IMR-90 (cell line): Measurements from ENCODE around the gene ZBTB39. TPM values are rescaled to one million over a fixed set of nuclear protein-coding genes. Genes with fewer than 3 reads are reported as not detected.

Experiments used
- ATAC-seq: fragments of 200-7000 bp; cut with Tn5 transposase; 2 replicates; pipeline ENCODE4 v1.9.1; 2020; ENCODE audit warnings: low read depth, mild to moderate bottlenecking, moderate library complexity
- BruUV-seq: library from RNA; stranded (reverse); fragments of 400-500 nt; replicated peaks from 2 replicates; lab custom pipeline; 2021; lab: Mats Ljungman, UMichigan
- CTCF ChIA-PET: fragments of 300-600 bp; formaldehyde crosslinking; extraction: SDS; loops from one replicate; lab custom pipeline; 2021; ENCODE audit warnings: antibody characterized with exemption; lab: Yijun Ruan, JAX
- POLR2A ChIA-PET: fragments of 300-600 bp; sonication (Branson Sonifier 250); formaldehyde crosslinking; loops from one replicate; lab custom pipeline; 2022; ENCODE audit warnings: antibody characterized with exemption; ENCODE audit not compliant: unreplicated experiment; lab: Charles Lee
- DNase-seq: peaks from one replicate; pipeline ENCODE4 v3.0.0; 2013
- H2AFZ ChIP-seq: replicated peaks from 2 replicates; pipeline ENCODE3; 2013; ENCODE audit warnings: low read length, mild to moderate bottlenecking; ENCODE audit not compliant: poor library complexity
- H2AK5ac ChIP-seq: 2 replicates; pipeline ENCODE4 v1.6.1; 2013; ENCODE audit warnings: low read depth, low read length, inconsistent platforms
- H2AK9ac ChIP-seq: replicated peaks from 2 replicates; pipeline ENCODE3; 2013; ENCODE audit warnings: mild to moderate bottlenecking, low read depth, low read length, moderate library complexity; ENCODE audit not compliant: poor library complexity
- H2BK120ac ChIP-seq: 2 replicates; pipeline ENCODE4 v1.6.1; 2013; ENCODE audit warnings: low read depth, low read length, inconsistent platforms
- H2BK15ac ChIP-seq: 3 replicates; pipeline ENCODE4 v1.6.1; 2013; ENCODE audit warnings: low read depth, low read length, inconsistent platforms
- H2BK20ac ChIP-seq: 2 replicates; pipeline ENCODE4 v1.6.1; 2013; ENCODE audit warnings: low read depth, mild to moderate bottlenecking, inconsistent platforms, low read length, moderate library complexity
- H2BK5ac ChIP-seq: 2 replicates; pipeline ENCODE4 v1.6.1; 2013; ENCODE audit warnings: mild to moderate bottlenecking, low read depth, low read length, inconsistent platforms; ENCODE audit not compliant: poor library complexity, severe bottlenecking
- H3K14ac ChIP-seq: replicated peaks from 2 replicates; pipeline ENCODE4 v1.6.1; 2013; ENCODE audit warnings: low read depth, low read length, inconsistent platforms
- H3K18ac ChIP-seq: 2 replicates; pipeline ENCODE4 v1.6.1; 2013; ENCODE audit warnings: low read depth, low read length, control low read depth
- H3K23ac ChIP-seq: 2 replicates; pipeline ENCODE4 v1.6.1; 2013; ENCODE audit warnings: low read depth, low read length, inconsistent platforms
- H3K27ac ChIP-seq: 2 replicates; pipeline ENCODE4 v1.5.1; 2013; ENCODE audit warnings: mild to moderate bottlenecking, control low read depth, low read length; ENCODE audit not compliant: insufficient read depth
- H3K27me3 ChIP-seq: 2 replicates; pipeline ENCODE4 v1.6.1; 2013; ENCODE audit warnings: low read length; ENCODE audit not compliant: control insufficient read depth, insufficient read depth
- H3K36me3 ChIP-seq: 2 replicates; pipeline ENCODE4 v1.6.1; 2013; ENCODE audit warnings: low read length, mixed read lengths; ENCODE audit not compliant: control insufficient read depth, insufficient read depth
- H3K4ac ChIP-seq: 2 replicates; pipeline ENCODE4 v1.6.1; 2013; ENCODE audit warnings: low read depth, low read length, inconsistent platforms
- H3K4me1 ChIP-seq: 2 replicates; pipeline ENCODE4 v1.6.1; 2013; ENCODE audit warnings: low read length, mixed read lengths; ENCODE audit not compliant: control insufficient read depth, insufficient read depth
- H3K4me2 ChIP-seq: 2 replicates; pipeline ENCODE4 v1.6.1; 2013; ENCODE audit warnings: low read depth, mild to moderate bottlenecking, control low read depth, low read length, moderate library complexity
- H3K4me3 ChIP-seq: 2 replicates; pipeline ENCODE4 v1.5.1; 2013; ENCODE audit warnings: low read depth, mild to moderate bottlenecking, control low read depth, low read length, moderate library complexity; ENCODE audit not compliant: insufficient read depth
- H3K56ac ChIP-seq: 2 replicates; pipeline ENCODE4 v1.6.1; 2013; ENCODE audit warnings: low read length, inconsistent platforms; ENCODE audit not compliant: insufficient read depth; ENCODE audit errors: extremely low read depth
- H3K79me1 ChIP-seq, 2 experiments: 2 replicates each; pipeline ENCODE4 v1.6.1; 2013; ENCODE audit warnings: low read length in 2 of 2, inconsistent platforms in 1 of 2, low read depth in 1 of 2
- H3K9ac ChIP-seq: 2 replicates; pipeline ENCODE4 v1.6.1; 2013; ENCODE audit warnings: low read depth, low read length, control low read depth
- H3K9me1 ChIP-seq: 2 replicates; pipeline ENCODE4 v1.6.1; 2013; ENCODE audit warnings: low read length, inconsistent platforms; ENCODE audit not compliant: insufficient read depth
- H3K9me3 ChIP-seq: 2 replicates; pipeline ENCODE4 v1.6.1; 2013; ENCODE audit warnings: low read length; ENCODE audit not compliant: control insufficient read depth, insufficient read depth
- H4K20me1 ChIP-seq: 2 replicates; pipeline ENCODE4 v1.6.1; 2013; ENCODE audit warnings: low read length, inconsistent platforms; ENCODE audit not compliant: insufficient read depth
- H4K5ac ChIP-seq: 2 replicates; pipeline ENCODE4 v1.6.1; 2013; ENCODE audit warnings: mild to moderate bottlenecking, low read depth, low read length, control low read depth
- H4K8ac ChIP-seq, 2 experiments: 2 replicates each; pipeline ENCODE4 v1.6.1; 2013; ENCODE audit warnings: low read depth in 2 of 2, low read length in 2 of 2, control low read depth in 1 of 2, inconsistent platforms in 1 of 2
- H4K91ac ChIP-seq: 2 replicates; pipeline ENCODE4 v1.6.1; 2013; ENCODE audit warnings: low read depth, low read length, inconsistent platforms; ENCODE audit not compliant: insufficient read depth
- CEBPB ChIP-seq: IDR thresholded peaks from 2 replicates; pipeline ENCODE4 v1.6.1; 2012; ENCODE audit warnings: low read depth, low read length, improper control_type of control experiment
- CHD1 ChIP-seq: IDR thresholded peaks from 2 replicates; pipeline ENCODE4 v1.6.1; 2012; ENCODE audit warnings: low read depth, low read length, improper control_type of control experiment
- NFE2L2 ChIP-seq: fragments of 150-350 bp; IDR thresholded peaks from 2 replicates; pipeline ENCODE4 v1.6.1; 2016; ENCODE audit warnings: low read depth, mild to moderate bottlenecking, low read length
- SMC3 ChIP-seq: fragments of 150-350 bp; IDR thresholded peaks from 2 replicates; pipeline ENCODE4 v1.6.1; 2016; ENCODE audit warnings: low read depth, mild to moderate bottlenecking, antibody characterized with exemption, low read length, moderate library complexity
- WGBS, 2 experiments: methylation state at CpG; one replicate each; pipeline versions ENCODE4 v1.1.5 to v1.1.7; 2013; ENCODE audit warnings: missing lambda C conversion rate in 2 of 2; ENCODE audit not compliant: insufficient read length in 1 of 2; ENCODE audit errors: extremely low coverage in 2 of 2; 5-methylcytosine and 5-hydroxymethylcytosine counted together
- dilution Hi-C: fragments of 300-500 bp; cut with HindIII; formaldehyde crosslinking; loops from one replicate; pipeline ENCODE4 v1.14.3; 2018; ENCODE audit warnings: low sequenced_read_pairs; ENCODE audit not compliant: unreplicated experiment
- in situ Hi-C: fragments of 300-500 bp; cut with MboI; formaldehyde crosslinking; loops from 3 replicates; pipeline ENCODE4 v1.14.3; 2019; ENCODE audit warnings: low sequenced_read_pairs, inconsistent platforms, mixed read lengths
- intact Hi-C: fragments of 100-400 bp; cut with micrococcal nuclease; formaldehyde crosslinking; loops from 2 replicates; pipeline ENCODE4 v1.10.0; 2022
- polyA plus RNA-seq, 3 experiments: library from polyadenylated mRNA; depleted of rRNA; stranded (reverse); fragments of >200 nt; gene quantifications; 2 replicates each; pipeline ENCODE4 v1.2.3, GENCODE V29; 2012; ENCODE audit warnings: low replicate concordance in 1 of 3
- total RNA-seq: library from RNA; depleted of rRNA; stranded (reverse); fragments of >200 nt; gene quantifications from 2 replicates; pipeline ENCODE4 v1.2.3, GENCODE V29; 2012

ZBTB39 gene
- total and polyA plus RNA-seq, 2 of the 4 experiments (the other 2 are of a cell fraction), result 4.0 to 5.2 TPM

GRCh38 chr12:57042695-57043094, 36.3 kb upstream of the ZBTB39 start:
- ChIA-PET CTCF (interaction anchor here (0.9 kb wide), 1 partner anchor 20 kb away, joined by 6 read pairs; no protein-coding TSS in a partner anchor), POLR2A (no interaction called here)
- H4K91ac ChIP-seq, result no peak overlapping the region
- H2AK5ac ChIP-seq, result no peak overlapping the region
- no peak overlapping the region for H3K4me2 ChIP-seq
- no CpG with 5 or more reads among the region's 2 CpGs for WGBS, 2 experiments
- H3K27ac ChIP-seq, result no peak overlapping the region
- ATAC-seq, result no peak
- no peak overlapping the region for H3K9ac ChIP-seq
- H2AFZ ChIP-seq, result no peak overlapping the region
- in situ Hi-C loops, result no loop called here
- H3K79me1 ChIP-seq, result no peaks in the 10 kb centered on the region
- H3K36me3 ChIP-seq, result no peaks in the 10 kb centered on the region
- H3K9me1 ChIP-seq, result no peaks in the 10 kb centered on the region; the same call in 1 of the 2 replicates
- peaks cover under 1% of the 10 kb centered on the region; the same call in 1 of the 2 replicates for H3K4me1 ChIP-seq
- no peak overlapping the region for H3K56ac ChIP-seq
- H3K4me3 ChIP-seq, result no peak overlapping the region
- peaks cover 2% of the 10 kb centered on the region; the same call in 1 of the 2 replicates for H4K20me1 ChIP-seq
- H2BK20ac ChIP-seq, result no peak overlapping the region
- no peaks in the 10 kb centered on the region for H3K9me3 ChIP-seq
- DNase-seq, result no peak
- H3K23ac ChIP-seq, result no peak overlapping the region
- H4K8ac ChIP-seq, result no peak overlapping the region
- H3K27me3 ChIP-seq, result peaks cover 56% of the 10 kb centered on the region
- no peak overlapping the region for H2BK5ac ChIP-seq
- no peak overlapping the region for H2BK120ac ChIP-seq
- BruUV-seq, result no TSS peak
- H3K4ac ChIP-seq, result no peak overlapping the region
- H2AK9ac ChIP-seq, result no peak overlapping the region
- dilution Hi-C loops, result no loop called here
- no peak overlapping the region for H2BK15ac ChIP-seq
- no peak for TF ChIP-seq CHD1
- no peak for TF ChIP-seq CEBPB
- no peak for TF ChIP-seq NFE2L2
- no peak for TF ChIP-seq SMC3
- no peak overlapping the region for H3K18ac ChIP-seq
- intact Hi-C loops, result no loop called here
- H4K5ac ChIP-seq, result no peak overlapping the region
- H3K14ac ChIP-seq, result no peak overlapping the region
